ENCODE data around the gene SMIM38. TPM values are rescaled to one million over a fixed set of nuclear protein-coding genes. Genes with fewer than 3 reads are reported as not detected.

The SMIM38 gene
- total and polyA plus RNA-seq, 11 donors = 0.08 to 0.35 (median 0.15) TPM; not detected in 1

- Histone ChIP-seq H3K27me3 (peaks cover 0 to 9% (median 0%) of the 10 kb centered on the region in 9 donors), H3K9me3 (peaks cover 0 to 19% (median 3%) of the 10 kb centered on the region in 12 donors), H3K4me3 (no peak overlapping the region), H3K36me3 (no peaks in the 10 kb centered on the region), H3K27ac (peak overlapping the region in 1 of 12 donors; percentile 74), H3K4me1 (peaks cover 10 to 55% (median 43%) of the 10 kb centered on the region in 12 donors)
- WGBS, 4 donors = 94 to 98% (median 95%) methylated on average over 15 to 19 of the region's 19 CpGs
- no peak for TF ChIP-seq POLR2A (IDR thresholded peaks at IDR 0.05)
- TF ChIP-seq, protein P1, sequence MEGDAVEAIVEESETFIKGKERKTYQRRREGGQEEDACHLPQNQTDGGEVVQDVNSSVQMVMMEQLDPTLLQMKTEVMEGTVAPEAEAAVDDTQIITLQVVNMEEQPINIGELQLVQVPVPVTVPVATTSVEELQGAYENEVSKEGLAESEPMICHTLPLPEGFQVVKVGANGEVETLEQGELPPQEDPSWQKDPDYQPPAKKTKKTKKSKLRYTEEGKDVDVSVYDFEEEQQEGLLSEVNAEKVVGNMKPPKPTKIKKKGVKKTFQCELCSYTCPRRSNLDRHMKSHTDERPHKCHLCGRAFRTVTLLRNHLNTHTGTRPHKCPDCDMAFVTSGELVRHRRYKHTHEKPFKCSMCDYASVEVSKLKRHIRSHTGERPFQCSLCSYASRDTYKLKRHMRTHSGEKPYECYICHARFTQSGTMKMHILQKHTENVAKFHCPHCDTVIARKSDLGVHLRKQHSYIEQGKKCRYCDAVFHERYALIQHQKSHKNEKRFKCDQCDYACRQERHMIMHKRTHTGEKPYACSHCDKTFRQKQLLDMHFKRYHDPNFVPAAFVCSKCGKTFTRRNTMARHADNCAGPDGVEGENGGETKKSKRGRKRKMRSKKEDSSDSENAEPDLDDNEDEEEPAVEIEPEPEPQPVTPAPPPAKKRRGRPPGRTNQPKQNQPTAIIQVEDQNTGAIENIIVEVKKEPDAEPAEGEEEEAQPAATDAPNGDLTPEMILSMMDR (IDR thresholded peaks at IDR 0.05) = no peak
- intact Hi-C loops (cut with DNase I) = no loop called here
- no peak for ATAC-seq
- no peak for DNase-seq
Observed at GRCh38 chr11:69159150-69159852, 3.6 kb downstream of the SMIM38 start.

GRCh38 chr11:69160296-69161116 lies 4.8 kb downstream of the SMIM38 start:
- no peaks in the 10 kb centered on the region for H3K36me3 ChIP-seq
- DNase-seq (no peak), ATAC-seq (no peak)
- peaks cover 10 to 47% (median 34%) of the 10 kb centered on the region in 12 donors for H3K4me1 ChIP-seq
- peak overlapping the region in 8 of 12 donors; percentile 3 to 84 (median 50) for H3K27ac ChIP-seq
- TF ChIP-seq, protein P1 (IDR thresholded peaks at IDR 0.05) = no peak
- TF ChIP-seq POLR2A (IDR thresholded peaks at IDR 0.05) = no peak
- peaks cover 0 to 9% (median 0%) of the 10 kb centered on the region in 9 donors for H3K27me3 ChIP-seq
- intact Hi-C loops (cut with DNase I) = no loop called here
- peaks cover 0 to 23% (median 3%) of the 10 kb centered on the region in 12 donors for H3K9me3 ChIP-seq
- H3K4me3 ChIP-seq = no peak overlapping the region
- 67 to 81% (median 80%) methylated on average over 15 of the region's 15 CpGs for WGBS, 4 donors

- Histone ChIP-seq H3K4me1 (peaks cover 5 to 43% (median 31%) of the 10 kb centered on the region in 12 donors), H3K9me3 (peaks cover 0 to 23% (median 3%) of the 10 kb centered on the region in 12 donors), H3K27ac (peak overlapping the region in 9 of 12 donors; percentile 1 to 84 (median 44)), H3K36me3 (no peaks in the 10 kb centered on the region), H3K4me3 (no peak overlapping the region), H3K27me3 (peaks cover 0 to 9% (median 0%) of the 10 kb centered on the region in 9 donors)
- peak in 2 of 5 donors; percentile 49 to 54 for DNase-seq
- TF ChIP-seq, protein P1 (IDR thresholded peaks at IDR 0.05) = no peak
- TF ChIP-seq POLR2A (IDR thresholded peaks at IDR 0.05) = no peak
- peak; percentile 45 to 64 (median 57) for ATAC-seq
- intact Hi-C loops (cut with DNase I) = no loop called here
- WGBS, 4 donors = 37 to 53% (median 45%) methylated on average over 5 of the region's 5 CpGs
Observed at GRCh38 chr11:69161117-69161407, 5.3 kb downstream of the SMIM38 start.

DNA sequence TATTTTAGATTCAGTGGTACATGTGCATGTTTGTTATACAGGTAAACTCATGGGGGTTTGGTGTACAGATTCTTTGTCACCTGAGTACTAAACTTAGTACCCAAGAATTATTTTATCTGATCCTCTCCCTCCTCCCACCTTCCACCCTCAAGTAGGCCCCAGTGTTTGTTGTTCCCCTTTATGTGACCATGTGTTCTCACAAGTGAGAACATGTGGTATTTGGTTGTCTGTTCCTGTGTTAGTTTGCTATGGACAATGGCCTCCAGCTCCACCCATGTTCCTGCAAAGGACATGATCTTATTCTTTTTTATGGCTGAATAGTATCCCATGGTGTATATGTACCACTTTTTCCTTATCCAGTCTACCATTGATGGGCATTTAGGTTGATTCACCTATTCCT lies 6.8 kb downstream of the SMIM38 start:
- H3K36me3 ChIP-seq = no peaks in the 10 kb centered on the region
- ATAC-seq (no peak), DNase-seq (no peak)
- H3K27ac ChIP-seq = no peak overlapping the region
- H3K4me3 ChIP-seq = no peak overlapping the region
- peaks cover 0 to 1% (median 0%) of the 10 kb centered on the region in 9 donors for H3K27me3 ChIP-seq
- H3K9me3 ChIP-seq = peaks cover 0 to 23% (median 3%) of the 10 kb centered on the region in 12 donors
- intact Hi-C loops (cut with DNase I) = no loop called here
- TF ChIP-seq, protein P1 (IDR thresholded peaks at IDR 0.05) = no peak
- TF ChIP-seq POLR2A (IDR thresholded peaks at IDR 0.05) = no peak
- peaks cover 7 to 43% (median 27%) of the 10 kb centered on the region in 12 donors for H3K4me1 ChIP-seq
